ENCODE results near the gene INSL4.
A peak's percentile ranks its signal among the peaks of the same experiment; 100 is the strongest.

INSL4 gene

GRCh38 chr9:5185220-5185840 lies 45.9 kb upstream of the INSL4 start, which contains the start of gene INSL6:
Gene INSL6 (minus strand): TSS chr9:5185639. CDS start chr9:5185602, 37 bp downstream.
- no peak for TF ChIP-seq PPARA (CRISPR knock-in tag; IDR thresholded peaks at IDR 0.05; ENCODE audit: borderline replicate concordance)
- no peak for TF ChIP-seq ZNF8 (CRISPR knock-in tag; IDR thresholded peaks at IDR 0.05)
- TF ChIP-seq ISL1 (CRISPR knock-in tag; IDR thresholded peaks at IDR 0.05): no peak
- TF ChIP-seq ZFP30 (CRISPR knock-in tag; IDR thresholded peaks at IDR 0.05): no peak
- TF ChIP-seq BACH2 (CRISPR knock-in tag; IDR thresholded peaks at IDR 0.05; ENCODE audit: borderline replicate concordance): no peak
- TF ChIP-seq CSRNP3 (CRISPR knock-in tag; IDR thresholded peaks at IDR 0.05): no peak
- no peak for TF ChIP-seq ARNTL (CRISPR knock-in tag; IDR thresholded peaks at IDR 0.05; ENCODE audit: borderline replicate concordance, low read depth)
- TF ChIP-seq POU6F1 (CRISPR knock-in tag; IDR thresholded peaks at IDR 0.05; ENCODE audit: borderline replicate concordance, low read depth): no peak
- no peak for TF ChIP-seq RARB (CRISPR knock-in tag; IDR thresholded peaks at IDR 0.05)
- no peak for TF ChIP-seq ZC3H10 (CRISPR knock-in tag; IDR thresholded peaks at IDR 0.05)
- TF ChIP-seq TOX (CRISPR knock-in tag; IDR thresholded peaks at IDR 0.05; ENCODE audit: borderline replicate concordance): no peak
- no peak for TF ChIP-seq ZFP3 (CRISPR knock-in tag; IDR thresholded peaks at IDR 0.05)
- no peak for TF ChIP-seq ZNF565 (CRISPR knock-in tag; conservative IDR thresholded peaks at IDR 0.05; ENCODE audit: low read depth)
- TF ChIP-seq TSHZ2 (CRISPR knock-in tag; IDR thresholded peaks at IDR 0.05): no peak
- TF ChIP-seq TCF4 (CRISPR knock-in tag; IDR thresholded peaks at IDR 0.05; ENCODE audit: borderline replicate concordance): no peak
- no peak for ATAC-seq

GRCh38 chr9:5186416-5187169 lies 44.6 kb upstream of the INSL4 start:
- ATAC-seq: peak; percentile 95
- TF ChIP-seq ZNF70 (CRISPR knock-in tag; IDR thresholded peaks at IDR 0.05): no peak
- no peak for TF ChIP-seq TCF4 (CRISPR knock-in tag; IDR thresholded peaks at IDR 0.05; ENCODE audit: borderline replicate concordance)
- TF ChIP-seq CSRNP3 (CRISPR knock-in tag; IDR thresholded peaks at IDR 0.05): no peak

GRCh38 chr9:5188060-5188984 lies 42.9 kb upstream of the INSL4 start:
- no peak for ATAC-seq
- TF ChIP-seq POU6F1 (CRISPR knock-in tag; IDR thresholded peaks at IDR 0.05; ENCODE audit: borderline replicate concordance, low read depth) (no peak), ZFP30 (CRISPR knock-in tag; IDR thresholded peaks at IDR 0.05) (no peak), ZNF565 (CRISPR knock-in tag; conservative IDR thresholded peaks at IDR 0.05; ENCODE audit: low read depth) (no peak), ZC3H10 (CRISPR knock-in tag; IDR thresholded peaks at IDR 0.05) (no peak), PPARA (CRISPR knock-in tag; IDR thresholded peaks at IDR 0.05; ENCODE audit: borderline replicate concordance) (no peak), ZNF70 (CRISPR knock-in tag; IDR thresholded peaks at IDR 0.05) (no peak), CSDC2 (CRISPR knock-in tag; IDR thresholded peaks at IDR 0.05) (no peak), TCF4 (CRISPR knock-in tag; IDR thresholded peaks at IDR 0.05; ENCODE audit: borderline replicate concordance) (no peak), SNAI2 (CRISPR knock-in tag; IDR thresholded peaks at IDR 0.05) (no peak)

Data from SK-N-SH treated with all-trans-retinoic acid at 6 μM for 48 hours (cell line).